ENCODE results near the gene SIDT2. TPM values are rescaled to one million over a fixed set of nuclear protein-coding genes. Genes with fewer than 3 reads are reported as not detected.

Gene SIDT2
- total and polyA plus RNA-seq, 2 donors (not counting 3 experiments of a cell fraction or from before 2014, with no cell fraction given), result 28.7 to 34.5 TPM

GRCh38 chr11:117143390-117143789 is 35.2 kb upstream of the SIDT2 start:
- H3K4me1 ChIP-seq (ENCODE audit: control insufficient read depth, extremely low read depth, insufficient read depth, low read length), result peaks cover 11% of the 10 kb centered on the region
- peak overlapping the region; percentile 82 for H3K9ac ChIP-seq (replicated peaks; ENCODE audit: extremely low read depth, insufficient read depth, low read length)
- H4K20me1 ChIP-seq (replicated peaks; ENCODE audit: control insufficient read depth, extremely low read depth, insufficient read depth, low read length), result peaks cover 3% of the 10 kb centered on the region
- peaks cover 40% of the 10 kb centered on the region for H3K79me2 ChIP-seq (ENCODE audit: control insufficient read depth, insufficient read depth, low read length)
- peak overlapping the region; percentile 60 for H3K4me2 ChIP-seq (ENCODE audit: insufficient read depth, low read length)
- no peaks in the 10 kb centered on the region for H3K9me1 ChIP-seq (replicated peaks; ENCODE audit: control insufficient read depth, extremely low read depth, insufficient read depth, low read length)
- H3K27me3 ChIP-seq (ENCODE audit: control insufficient read depth in 2 of 2, insufficient read depth in 2 of 2, low read length in 2 of 2), result no peaks in the 10 kb centered on the region
- ChIA-PET CTCF (interaction anchor here (0.6 to 3.5 kb wide), 12 partner anchors 10 to 411 kb away, joined by 3 to 31 read pairs (median 7); partner anchors contain the start of genes APOA5, PCSK7, RNF214 and SIDT2), POLR2A (interaction anchor here (0.6 to 0.7 kb wide), 2 partner anchors 36 to 373 kb away, joined by 3 to 6 read pairs; no protein-coding TSS in a partner anchor)
- H2AFZ ChIP-seq (ENCODE audit: low read depth, low read length), result peak overlapping the region; percentile 70
- intact Hi-C loops (cut with micrococcal nuclease) (loop anchor here (1.0 kb wide), 1 partner anchor 370 kb away; no protein-coding TSS in a partner anchor), dilution Hi-C loops (cut with MboI; ENCODE audit: extremely low pct_ligation_motif_present, low sequenced_read_pairs) (no loop called here)
- no peaks in the 10 kb centered on the region for H3K36me3 ChIP-seq (ENCODE audit: control insufficient read depth in 2 of 2, extremely low read depth in 1 of 2, insufficient read depth in 2 of 2, low read length in 2 of 2)
- no TSS peak for BruUV-seq (replicated peaks)
- H3K4me3 ChIP-seq (replicated peaks in 1 of 3; ENCODE audit: insufficient read depth in 1 of 3, low read depth in 1 of 3, low read length in 3 of 3), result peak overlapping the region; percentile 79 to 95 (median 90)
- FAIRE-seq (no peak), DNase-seq (ENCODE audit: low read depth, low spot score) (no peak)
- H3K9me3 ChIP-seq (replicated peaks; ENCODE audit: control insufficient read depth, insufficient read depth, low read length), result no peaks in the 10 kb centered on the region
- H3K27ac ChIP-seq (ENCODE audit: insufficient read depth, low read depth, low read length), result peak overlapping the region; percentile 33
- TF ChIP-seq CTCF (IDR thresholded peaks at IDR 0.05; ENCODE audit: extremely low read depth in 1 of 2, insufficient read depth in 1 of 2, low read depth in 1 of 2, low read length in 2 of 2), result no peak
- TF ChIP-seq JUN (IDR thresholded peaks at IDR 0.05; ENCODE audit: borderline replicate concordance, insufficient read depth, insufficient read length, low read depth), result no peak
- TF ChIP-seq FOS (IDR thresholded peaks at IDR 0.05; ENCODE audit: borderline replicate concordance, insufficient read depth, low read length), result no peak
- TF ChIP-seq MAX (IDR thresholded peaks at IDR 0.05; ENCODE audit: insufficient read depth, insufficient read length), result no peak
- no peak for TF ChIP-seq POLR2AphosphoS5 (IDR thresholded peaks at IDR 0.05; ENCODE audit: insufficient read depth, low read depth, low read length)
- TF ChIP-seq GATA2 (IDR thresholded peaks at IDR 0.05; ENCODE audit: insufficient read depth, insufficient read length, low read depth, low read length), result no peak
- TF ChIP-seq MYC (IDR thresholded peaks at IDR 0.05; ENCODE audit: low read depth, low read length), result no peak
- TF ChIP-seq POLR2A (IDR thresholded peaks at IDR 0.05; ENCODE audit: low read depth, low read length), result no peak
- no peak for TF ChIP-seq EZH2 (IDR thresholded peaks at IDR 0.05; ENCODE audit: borderline replicate concordance, low read depth, low read length, severe bottlenecking)

All from endothelial cell of umbilical vein (primary cell).